Ramos (cell line): ENCODE measurements around the gene NT5DC3.

ENCODE experiments used
- in situ Hi-C: fragments of 300-500 bp; cut with MboI; formaldehyde crosslinking; loops from one replicate; pipeline ENCODE4 v1.14.3; 2022; ENCODE audit warnings: low sequenced_read_pairs; ENCODE audit not compliant: unreplicated experiment

NT5DC3 gene

DNA sequence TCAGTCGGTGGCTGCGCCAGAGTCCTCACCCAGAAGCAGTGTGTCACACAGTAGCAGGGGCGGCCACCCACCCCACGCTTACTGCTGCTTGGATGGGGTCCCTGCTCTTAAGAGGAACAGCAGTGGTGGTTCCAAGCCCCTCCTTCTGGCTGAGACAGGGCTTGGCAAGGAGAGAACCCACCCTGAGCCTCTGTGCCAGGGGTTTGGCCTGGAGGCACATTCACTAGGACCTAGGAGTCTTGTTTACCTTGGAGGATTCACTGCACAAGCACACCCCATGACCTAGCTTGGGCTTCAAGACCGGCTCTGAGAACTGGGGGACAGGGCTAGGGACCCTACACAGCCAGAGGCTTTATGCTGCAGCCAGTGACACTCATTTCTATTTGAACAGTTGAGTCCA, 78.6 kb downstream of the NT5DC3 start:
- in situ Hi-C loops: no loop called here

DNA sequence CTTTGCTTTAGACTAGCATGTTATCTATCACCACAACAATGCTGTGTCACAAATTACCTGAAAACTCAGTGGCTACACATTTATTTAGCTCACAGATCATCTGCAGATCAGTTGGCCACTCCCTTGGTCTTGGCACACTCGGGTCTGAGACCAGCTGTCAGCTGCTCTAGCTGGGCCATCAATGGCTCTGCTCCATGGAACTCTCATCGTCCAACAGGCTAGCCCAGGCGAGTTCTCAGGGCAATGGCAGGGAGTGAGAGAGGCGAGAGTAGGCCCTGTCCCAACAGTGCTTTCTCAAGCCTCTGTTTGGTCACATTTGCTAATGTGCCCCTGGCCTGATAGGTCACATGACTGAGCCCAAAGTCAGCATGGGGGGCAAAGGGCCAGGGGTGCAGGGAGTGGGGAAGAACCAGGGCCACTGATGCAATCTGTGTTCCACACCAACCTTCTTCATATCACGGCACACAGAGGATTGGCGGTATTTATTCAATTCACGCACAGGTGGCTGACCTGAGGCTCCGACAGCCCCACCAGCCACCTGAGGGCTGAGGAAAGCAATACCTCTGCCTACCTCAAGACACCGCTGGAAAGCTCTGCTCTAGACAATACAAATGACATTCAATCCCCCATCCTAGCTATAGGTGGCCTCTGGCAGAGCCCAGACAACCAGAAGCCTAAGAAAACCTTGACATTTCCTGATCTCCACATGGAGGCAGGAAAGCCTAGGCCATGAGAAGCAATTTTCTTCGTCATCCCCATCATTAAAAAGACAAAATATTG, 82.5 kb downstream of the NT5DC3 start:
- in situ Hi-C loops: no loop called here

DNA sequence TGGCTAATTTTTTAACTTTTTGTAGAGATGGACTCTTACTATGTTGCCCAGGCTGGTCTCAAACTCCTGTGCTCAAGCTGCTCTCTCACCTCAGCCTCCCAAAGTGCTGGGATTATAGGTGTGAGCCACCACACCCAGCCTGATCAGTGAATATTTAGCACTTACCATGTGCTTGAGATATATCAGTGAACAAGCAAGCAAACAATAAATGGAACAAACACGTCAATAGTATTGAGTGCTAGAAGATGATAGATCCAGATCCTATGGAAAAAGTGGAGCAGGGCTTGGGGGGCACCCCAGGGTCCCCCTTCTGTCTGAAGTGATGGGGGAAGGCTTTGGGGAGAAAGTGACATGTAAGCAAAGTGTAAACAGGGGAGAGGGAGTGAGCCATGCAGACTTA, 83.8 kb downstream of the NT5DC3 start:
- in situ Hi-C loops: no loop called here

DNA sequence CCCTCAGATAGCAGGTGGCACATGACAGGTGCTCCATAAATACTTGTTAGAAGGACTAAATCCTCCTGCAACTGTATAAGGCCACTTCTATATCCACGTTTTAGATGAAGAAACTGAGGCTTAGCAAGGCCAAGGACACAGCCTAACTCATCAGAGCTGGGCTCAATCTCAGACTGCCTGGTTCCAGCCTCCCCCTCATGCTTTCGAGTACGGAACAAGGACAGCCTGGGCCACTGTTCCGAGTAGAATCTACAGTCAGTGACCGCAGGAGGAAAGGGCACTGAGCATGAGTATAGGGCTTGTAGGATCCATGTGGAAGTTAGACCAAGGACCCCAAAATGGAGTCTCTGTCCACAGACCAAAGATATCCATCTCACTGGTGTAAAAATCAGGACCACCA, 84.6 kb downstream of the NT5DC3 start:
- in situ Hi-C loops: no loop called here

DNA sequence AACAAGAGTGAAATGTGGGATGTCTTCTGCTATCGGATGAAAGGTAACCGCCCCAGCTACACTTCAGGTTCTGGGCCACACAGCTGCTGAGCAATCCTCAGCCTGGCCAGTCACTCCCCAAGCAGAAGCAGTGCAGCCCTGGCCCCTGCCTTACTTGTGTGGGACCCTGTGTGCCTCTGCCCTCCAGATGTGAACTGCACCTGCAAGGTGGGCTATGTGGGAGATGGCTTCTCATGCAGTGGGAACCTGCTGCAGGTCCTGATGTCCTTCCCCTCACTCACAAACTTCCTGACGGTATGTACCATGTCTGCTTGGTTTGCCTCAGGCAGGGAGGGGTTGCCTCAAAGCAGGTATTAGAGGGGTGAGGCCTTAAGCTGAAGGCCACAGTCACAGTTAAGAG, 85.6 kb downstream of the NT5DC3 start:
- in situ Hi-C loops: no loop called here

DNA sequence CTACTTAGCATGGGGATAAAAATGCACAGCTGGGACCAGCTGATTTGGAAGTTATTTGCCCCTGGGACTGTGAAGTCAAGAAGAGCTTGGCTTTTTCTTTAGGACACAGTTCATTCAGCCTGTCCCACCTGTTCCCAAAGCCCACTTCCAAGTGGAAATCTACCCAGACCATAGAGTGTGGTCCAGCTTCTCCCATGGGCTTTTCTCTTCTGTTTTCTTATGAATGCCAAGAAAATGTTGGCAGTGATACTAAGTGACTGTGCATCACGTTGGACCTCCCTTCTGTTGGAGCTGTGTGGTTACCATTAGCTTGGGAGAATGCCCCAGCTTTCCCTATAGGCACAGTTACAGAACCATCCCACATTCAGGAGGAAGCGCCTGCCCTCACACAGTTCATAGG, 89.4 kb downstream of the NT5DC3 start:
- in situ Hi-C loops: no loop called here

DNA sequence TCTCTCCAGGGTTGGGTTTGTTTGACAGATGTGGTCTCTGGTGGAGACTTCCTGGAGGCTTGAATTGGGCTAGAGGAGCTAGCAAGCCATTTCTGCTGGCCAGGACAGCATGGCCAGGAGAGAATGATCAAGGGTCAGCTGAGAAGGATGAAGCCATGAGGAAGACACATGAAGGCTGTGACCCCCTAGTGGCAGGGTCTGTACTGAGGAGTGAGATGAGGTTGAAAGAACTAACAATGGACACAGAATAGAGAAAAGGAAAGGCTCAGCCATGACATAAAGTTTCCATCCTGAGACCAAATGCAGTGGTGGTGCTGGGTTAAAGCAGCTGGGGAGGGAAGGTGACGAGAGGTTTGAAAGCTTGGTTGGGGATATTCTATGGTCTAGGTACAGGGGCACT, 89.9 kb downstream of the NT5DC3 start:
- in situ Hi-C loops: no loop called here

DNA sequence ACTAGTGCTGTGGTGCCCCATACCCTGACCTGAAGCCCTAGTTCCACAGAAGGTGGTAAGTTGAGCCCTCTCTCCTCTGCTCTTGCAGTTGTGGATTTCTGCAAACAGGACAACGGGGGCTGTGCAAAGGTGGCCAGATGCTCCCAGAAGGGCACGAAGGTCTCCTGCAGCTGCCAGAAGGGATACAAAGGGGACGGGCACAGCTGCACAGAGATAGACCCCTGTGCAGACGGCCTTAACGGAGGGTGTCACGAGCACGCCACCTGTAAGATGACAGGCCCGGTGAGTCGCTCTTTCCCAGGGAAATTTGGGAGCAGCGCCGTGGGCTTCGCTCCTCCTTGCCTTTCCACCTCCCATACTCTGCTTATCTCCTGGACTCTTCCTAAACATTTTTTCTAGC, 92.2 kb downstream of the NT5DC3 start:
- in situ Hi-C loops: no loop called here

DNA sequence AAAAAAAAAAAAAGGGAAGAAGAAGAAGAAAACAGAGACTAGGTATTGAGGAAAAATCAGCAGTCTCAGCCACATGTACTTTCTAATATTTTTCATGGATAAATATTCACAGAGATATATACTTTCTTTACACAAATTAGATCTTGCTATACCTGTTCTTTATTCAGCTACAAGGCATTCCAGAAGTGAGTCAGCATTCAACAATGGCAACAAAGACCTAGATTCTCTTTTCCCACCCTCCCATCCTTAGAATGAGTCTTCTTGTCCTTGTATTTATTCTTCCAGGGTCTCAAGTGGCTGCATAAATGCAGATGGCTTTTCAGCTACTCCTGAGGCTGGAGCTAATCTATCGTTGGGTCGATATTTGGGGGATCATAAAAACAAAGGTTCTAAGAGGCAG, 93.0 kb downstream of the NT5DC3 start:
- in situ Hi-C loops: no loop called here

DNA sequence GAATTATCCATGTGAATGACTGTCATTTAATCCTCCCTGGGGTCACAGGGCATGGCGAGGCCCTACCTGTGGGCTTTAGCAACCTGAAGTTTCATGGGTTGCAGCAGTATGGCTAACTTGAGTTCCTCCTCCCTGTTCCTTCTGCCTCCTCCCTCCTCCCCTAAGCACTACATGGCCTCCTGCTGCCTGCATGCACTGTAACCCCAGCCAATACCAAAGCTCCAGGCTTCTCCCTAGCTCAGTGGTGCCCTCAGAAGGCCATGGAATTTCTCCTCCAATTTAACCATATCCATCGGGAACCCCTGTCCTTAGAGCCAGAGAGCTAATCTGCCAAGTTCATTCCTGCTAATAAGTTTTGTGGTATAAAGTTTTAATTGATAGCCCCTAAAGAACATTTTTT, 95.1 kb downstream of the NT5DC3 start:
- in situ Hi-C loops: no loop called here

DNA sequence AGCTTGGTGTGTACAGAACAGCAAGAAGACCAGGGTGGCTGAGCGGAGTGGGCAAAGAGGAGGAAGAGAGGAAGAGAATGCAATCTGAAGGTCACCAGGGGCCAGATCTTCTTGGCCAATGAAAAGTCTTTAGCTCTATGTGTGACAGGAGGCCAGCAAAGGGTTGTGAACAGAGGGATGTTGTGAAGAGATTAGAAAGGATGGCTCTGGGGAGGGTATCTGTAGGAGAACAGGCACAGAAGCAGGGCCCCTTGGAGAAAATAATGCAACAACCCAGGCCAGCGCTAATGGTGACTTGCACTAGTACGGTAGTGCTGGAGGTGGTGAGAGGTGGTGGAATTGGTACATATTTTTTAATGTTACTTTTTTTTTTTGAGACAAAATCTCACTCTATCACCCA, 97.2 kb downstream of the NT5DC3 start:
- in situ Hi-C loops: no loop called here

DNA sequence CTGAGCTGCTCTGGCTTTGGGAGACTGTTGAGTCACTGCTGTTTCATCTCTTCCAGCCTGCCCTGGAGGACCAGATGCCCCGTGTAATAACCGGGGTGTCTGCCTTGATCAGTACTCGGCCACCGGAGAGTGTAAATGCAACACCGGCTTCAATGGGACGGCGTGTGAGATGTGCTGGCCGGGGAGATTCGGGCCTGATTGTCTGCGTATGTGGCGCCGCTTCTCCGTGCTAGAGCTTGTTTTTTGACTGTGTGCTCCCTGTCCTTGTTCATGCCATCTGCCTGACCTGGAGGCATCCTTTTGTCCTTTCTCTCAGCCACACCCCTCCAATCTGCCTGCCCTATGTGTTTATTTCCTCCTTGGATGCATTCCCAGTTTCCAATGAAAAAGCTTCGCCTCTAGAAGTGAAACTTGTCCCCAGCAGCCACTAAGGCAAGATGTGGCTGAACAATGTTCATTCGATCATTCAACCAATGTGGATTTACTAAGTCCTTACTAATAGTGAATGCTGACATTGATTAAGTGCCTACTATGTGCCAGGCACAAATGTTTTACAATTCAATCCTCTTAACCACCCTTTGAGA, 98.6 kb downstream of the NT5DC3 start:
- in situ Hi-C loops: no loop called here

DNA sequence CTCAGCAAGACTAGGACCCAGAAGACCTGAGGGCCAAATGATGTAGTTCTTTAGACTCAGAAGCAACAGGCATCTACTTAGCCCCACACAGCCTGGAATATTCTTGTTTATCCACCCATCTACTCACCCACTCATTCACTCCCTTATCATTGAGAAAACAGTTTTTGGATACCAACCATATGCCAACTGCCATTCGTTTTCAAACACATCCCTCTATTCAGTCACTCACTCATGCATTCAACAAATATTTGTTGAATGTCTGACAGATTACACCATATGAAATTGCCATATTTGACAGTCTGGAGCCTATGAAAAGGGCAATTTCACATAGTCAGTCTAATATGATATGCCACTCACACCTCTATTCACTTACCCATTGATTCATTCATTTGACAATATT, 103.2 kb downstream of the NT5DC3 start:
- in situ Hi-C loops: no loop called here

DNA sequence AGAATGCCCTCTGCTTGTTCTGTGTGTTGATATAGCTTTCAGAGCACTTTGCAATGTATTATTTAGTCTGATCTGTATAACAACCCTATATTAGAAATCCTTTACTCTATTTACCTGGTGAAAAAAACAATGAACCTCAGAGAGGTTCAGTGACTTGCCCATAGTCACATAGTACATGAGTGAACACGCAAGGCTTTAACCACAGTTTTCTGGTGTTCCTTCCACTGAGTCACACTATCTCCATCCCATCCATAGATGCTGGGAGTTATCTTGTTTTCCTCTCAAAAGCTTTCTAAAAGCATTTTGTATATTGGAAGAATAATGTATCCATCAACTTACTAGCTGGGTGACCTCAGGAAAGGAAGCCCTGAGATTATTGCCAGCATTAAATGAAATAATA, 104.5 kb downstream of the NT5DC3 start:
- in situ Hi-C loops: no loop called here

DNA sequence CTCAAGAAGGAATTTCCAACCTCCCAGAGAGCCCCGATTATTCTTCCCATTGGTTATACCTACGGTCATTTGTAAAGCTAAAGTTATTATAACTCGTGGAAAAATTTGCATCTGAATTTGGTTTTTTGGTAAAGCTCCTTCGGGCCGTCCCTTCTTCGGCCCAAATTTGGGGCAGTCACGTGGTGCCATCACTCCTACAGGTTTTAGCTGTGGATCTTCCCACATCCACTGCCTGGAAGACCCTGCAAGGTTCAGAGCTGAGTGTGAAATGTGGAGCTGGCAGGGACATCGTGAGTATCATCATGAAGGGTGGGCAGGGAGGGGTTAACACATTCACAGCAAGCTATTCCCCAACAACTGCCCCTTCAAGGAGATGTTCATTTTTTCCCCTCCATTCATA, 105.7 kb downstream of the NT5DC3 start:
- in situ Hi-C loops: no loop called here

DNA sequence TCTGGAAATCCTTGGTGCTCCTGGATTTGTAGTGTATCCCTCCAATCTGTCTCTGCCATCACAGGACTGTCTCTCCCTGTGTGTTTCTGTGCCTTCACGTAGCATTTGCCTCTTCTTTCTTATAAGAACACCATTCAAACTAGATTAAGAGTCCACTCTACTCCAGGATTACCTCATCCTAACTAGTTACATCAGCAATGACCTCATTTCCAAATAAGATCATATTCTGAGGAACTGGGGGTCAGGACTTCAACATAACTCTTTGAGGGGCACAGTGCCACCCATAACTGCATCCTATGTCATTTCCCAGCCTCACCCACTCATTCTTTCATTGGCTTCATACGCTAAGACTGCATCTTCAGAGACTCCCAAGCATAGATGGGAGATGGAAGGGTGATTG, 106.2 kb downstream of the NT5DC3 start:
- in situ Hi-C loops: no loop called here

DNA sequence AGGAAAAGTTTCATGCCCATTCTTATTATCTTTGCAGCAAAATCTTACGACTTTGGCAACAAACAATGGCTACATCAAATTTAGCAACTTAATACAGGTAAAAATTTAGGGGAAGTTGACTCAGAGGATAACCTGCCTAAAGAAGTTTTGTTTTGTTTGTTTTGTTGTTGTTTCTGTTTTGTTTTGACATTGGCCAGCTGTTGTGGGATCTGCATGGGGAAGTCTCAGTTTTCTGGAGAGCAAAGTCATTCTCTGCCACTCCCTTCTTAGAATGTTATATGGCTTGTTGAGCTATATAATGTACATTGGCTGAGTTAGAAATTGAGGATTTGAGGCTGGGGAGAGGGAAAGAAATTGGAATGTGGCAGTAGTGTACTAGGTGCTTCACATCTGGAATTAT, 109.5 kb downstream of the NT5DC3 start:
- in situ Hi-C loops: no loop called here

DNA sequence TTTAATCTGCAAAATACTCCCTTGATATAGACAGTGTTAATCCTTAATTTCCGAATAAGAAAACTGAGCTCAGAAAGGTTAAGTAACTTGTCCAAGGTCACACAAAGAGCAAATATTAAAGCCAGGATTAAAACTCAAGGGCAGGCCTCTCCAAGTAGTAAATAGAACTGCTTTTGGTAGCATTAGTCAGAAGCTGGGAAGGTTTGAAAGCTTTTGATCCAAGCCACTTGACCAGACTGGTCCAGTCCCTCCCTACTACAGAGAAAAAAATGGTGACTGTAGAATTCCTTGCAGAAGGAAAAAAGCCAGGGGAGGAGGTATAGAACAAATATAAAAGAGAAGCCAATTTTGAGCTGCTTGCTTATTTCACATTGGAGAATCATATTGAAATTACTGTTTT, 111.5 kb downstream of the NT5DC3 start:
- in situ Hi-C loops: no loop called here

DNA sequence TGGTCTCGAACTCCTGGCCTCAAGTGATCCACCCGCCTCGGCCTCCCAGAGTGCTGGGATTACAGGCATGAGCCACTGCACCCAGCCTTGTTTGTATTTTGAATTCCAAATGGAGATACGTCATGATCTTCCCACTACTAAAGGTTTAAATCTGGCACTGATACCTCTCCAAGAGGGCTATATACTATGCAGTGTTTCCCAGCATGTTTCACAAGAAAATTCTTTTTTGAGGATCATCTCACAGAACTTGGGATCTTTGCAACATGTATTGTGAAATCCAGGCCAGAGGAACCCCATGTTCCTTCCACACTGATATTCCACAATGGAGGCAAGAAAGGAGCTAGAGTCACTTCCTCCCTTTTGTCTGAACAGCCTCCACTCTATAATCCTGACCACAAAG, 112.7 kb downstream of the NT5DC3 start:
- in situ Hi-C loops: no loop called here

DNA sequence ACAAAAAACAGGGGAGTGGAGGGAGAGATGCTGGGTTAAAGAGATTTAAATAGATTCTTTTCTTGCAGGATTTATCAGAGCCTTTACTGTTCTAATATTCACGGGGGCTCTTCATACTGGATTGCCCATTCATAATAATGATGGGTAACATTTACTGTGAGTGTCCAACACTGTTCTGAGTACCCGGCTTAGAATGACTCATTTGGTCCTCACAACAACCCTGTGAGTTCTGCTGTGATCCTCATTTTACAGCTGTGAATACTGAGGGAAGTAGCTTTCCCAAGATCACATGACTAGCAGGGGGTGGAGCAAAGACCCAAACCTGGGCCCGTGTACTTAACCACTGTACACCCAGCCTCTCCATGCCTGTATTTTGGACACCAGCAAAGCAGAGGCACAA, 113.4 kb downstream of the NT5DC3 start:
- in situ Hi-C loops: no loop called here

DNA sequence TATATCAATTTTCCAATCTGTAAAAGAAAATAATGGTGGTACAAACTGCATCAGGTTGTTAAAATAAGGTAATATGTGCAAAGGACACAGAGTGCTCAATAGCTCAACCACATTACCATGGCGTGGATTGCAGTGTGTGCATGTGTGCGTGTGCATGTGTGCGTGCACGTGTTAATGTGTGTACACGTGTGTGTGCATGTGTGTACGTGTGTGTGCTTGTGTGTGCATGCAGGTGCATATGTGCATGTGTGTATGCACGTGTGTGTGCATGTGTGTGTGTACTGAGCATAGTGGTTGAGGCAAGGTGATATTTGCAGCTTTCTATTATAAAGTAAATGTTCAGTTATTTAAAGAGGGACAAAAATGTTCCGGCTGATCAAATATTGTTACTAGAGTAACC, 115.6 kb downstream of the NT5DC3 start:
- in situ Hi-C loops: no loop called here
